Tibial nerve (tissue), 4 donors: ENCODE results near the gene CNIH4.

Source experiments
- EP300 ChIP-seq, 2 donors: sonication (generic); formaldehyde crosslinking; IDR thresholded peaks; one replicate each; pipeline ENCODE4 v1.6.1; 2017; ENCODE audit warnings: antibody characterized with exemption in 2 of 2, mild to moderate bottlenecking in 1 of 2
- POLR2A ChIP-seq, 2 donors: fragments of 450-650 bp; IDR thresholded peaks; one replicate each; pipeline ENCODE4 v1.6.1; 2017; ENCODE audit warnings: antibody characterized with exemption in 2 of 2, mild to moderate bottlenecking in 2 of 2, moderate library complexity in 2 of 2
- TF ChIP-seq, protein P1 (sequence below), 5 experiments: fragments of 200-600 bp in 3 of 5; fragments of 450-650 bp in 2 of 5; sonication (generic) in 3 of 5; IDR thresholded peaks; one replicate each; pipeline ENCODE4 v1.5.1; 2016 to 2019; ENCODE audit warnings: antibody characterized with exemption in 5 of 5, mild to moderate bottlenecking in 3 of 5, moderate library complexity in 2 of 5

DNA sequence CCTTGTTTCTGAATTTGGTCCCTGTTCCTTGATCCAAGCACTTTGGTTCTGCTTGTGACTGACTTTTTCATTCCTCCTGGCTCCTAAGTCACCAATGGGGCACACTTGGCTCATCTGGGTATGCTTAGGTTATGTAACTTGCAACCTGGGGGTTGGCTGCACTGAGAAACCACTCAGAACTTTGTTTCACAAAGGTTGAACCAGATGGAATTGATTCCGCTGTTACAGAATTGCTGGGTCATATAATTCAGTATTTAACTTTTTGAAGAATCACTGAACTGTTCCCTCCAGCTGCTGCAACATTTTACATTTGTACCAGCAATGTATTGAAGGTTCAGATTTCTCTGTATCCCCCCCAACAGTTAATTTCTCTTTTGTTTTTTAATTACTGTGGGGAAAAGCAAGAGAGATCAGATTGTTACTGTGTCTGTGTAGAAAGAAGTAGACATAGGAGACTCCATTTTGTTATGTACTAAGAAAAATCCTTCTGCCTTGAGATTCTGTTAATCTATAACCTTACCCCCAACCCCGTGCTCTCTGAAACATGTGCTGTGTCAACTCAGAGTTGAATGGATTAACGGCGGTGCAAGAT, 17.1 kb upstream of the CNIH4 start:
- TF ChIP-seq, protein P1, sequence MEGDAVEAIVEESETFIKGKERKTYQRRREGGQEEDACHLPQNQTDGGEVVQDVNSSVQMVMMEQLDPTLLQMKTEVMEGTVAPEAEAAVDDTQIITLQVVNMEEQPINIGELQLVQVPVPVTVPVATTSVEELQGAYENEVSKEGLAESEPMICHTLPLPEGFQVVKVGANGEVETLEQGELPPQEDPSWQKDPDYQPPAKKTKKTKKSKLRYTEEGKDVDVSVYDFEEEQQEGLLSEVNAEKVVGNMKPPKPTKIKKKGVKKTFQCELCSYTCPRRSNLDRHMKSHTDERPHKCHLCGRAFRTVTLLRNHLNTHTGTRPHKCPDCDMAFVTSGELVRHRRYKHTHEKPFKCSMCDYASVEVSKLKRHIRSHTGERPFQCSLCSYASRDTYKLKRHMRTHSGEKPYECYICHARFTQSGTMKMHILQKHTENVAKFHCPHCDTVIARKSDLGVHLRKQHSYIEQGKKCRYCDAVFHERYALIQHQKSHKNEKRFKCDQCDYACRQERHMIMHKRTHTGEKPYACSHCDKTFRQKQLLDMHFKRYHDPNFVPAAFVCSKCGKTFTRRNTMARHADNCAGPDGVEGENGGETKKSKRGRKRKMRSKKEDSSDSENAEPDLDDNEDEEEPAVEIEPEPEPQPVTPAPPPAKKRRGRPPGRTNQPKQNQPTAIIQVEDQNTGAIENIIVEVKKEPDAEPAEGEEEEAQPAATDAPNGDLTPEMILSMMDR (IDR thresholded peaks at IDR 0.05), result no peak
- TF ChIP-seq POLR2A (IDR thresholded peaks at IDR 0.05) (no peak), EP300 (IDR thresholded peaks at IDR 0.05) (no peak)
